Measurements from ENCODE around the gene FAH.

- TF ChIP-seq EZH2 (IDR thresholded peaks at IDR 0.05; ENCODE audit: insufficient read depth, poor library complexity, severe bottlenecking) (no peak), EZH2phosphoT487 (IDR thresholded peaks at IDR 0.05; ENCODE audit: insufficient read depth, low read depth) (no peak)
Observed at GRCh38 chr15:80161468-80162016, 8.7 kb downstream of the FAH start.
